WERI-Rb-1 (cell line): ENCODE data around the gene BRSK1.

Experiments used
- DNase-seq: peaks from one replicate; pipeline ENCODE4 v3.0.0-alpha.2; 2020
- H3K27ac ChIP-seq: fragments of 250-450 bp; sonication (Bioruptor Pico); 2 replicates; pipeline ENCODE4 v1.5.1; 2020; ENCODE audit warnings: mild to moderate bottlenecking, moderate library complexity
- H3K27me3 ChIP-seq: fragments of 250-450 bp; sonication (Bioruptor Pico); 2 replicates; pipeline ENCODE4 v1.5.1; 2021; ENCODE audit warnings: mild to moderate bottlenecking, low read depth, moderate library complexity; ENCODE audit not compliant: insufficient read depth, severe bottlenecking
- H3K36me3 ChIP-seq: fragments of 250-450 bp; sonication (Bioruptor Pico); 2 replicates; pipeline ENCODE4 v1.5.1; 2020; ENCODE audit warnings: mild to moderate bottlenecking, moderate library complexity
- H3K4me3 ChIP-seq: 2 replicates; pipeline ENCODE4 v1.5.1; 2011; ENCODE audit warnings: low read depth, mild to moderate bottlenecking, control low read depth, low read length
- H3K9me3 ChIP-seq: fragments of 250-450 bp; sonication (Bioruptor Pico); 2 replicates; pipeline ENCODE4 v1.5.1; 2021; ENCODE audit warnings: mild to moderate bottlenecking, moderate library complexity; ENCODE audit not compliant: severe bottlenecking
- CTCF ChIP-seq: IDR thresholded peaks from 2 replicates; pipeline ENCODE4 v1.5.1; 2011; ENCODE audit warnings: low read depth, mild to moderate bottlenecking, control low read depth, inconsistent platforms, low read length

The BRSK1 gene

GRCh38 chr19:55341171-55341588, 57.4 kb downstream of the BRSK1 start:
- no peak for TF ChIP-seq CTCF
- DNase-seq: peak; percentile 93

DNA sequence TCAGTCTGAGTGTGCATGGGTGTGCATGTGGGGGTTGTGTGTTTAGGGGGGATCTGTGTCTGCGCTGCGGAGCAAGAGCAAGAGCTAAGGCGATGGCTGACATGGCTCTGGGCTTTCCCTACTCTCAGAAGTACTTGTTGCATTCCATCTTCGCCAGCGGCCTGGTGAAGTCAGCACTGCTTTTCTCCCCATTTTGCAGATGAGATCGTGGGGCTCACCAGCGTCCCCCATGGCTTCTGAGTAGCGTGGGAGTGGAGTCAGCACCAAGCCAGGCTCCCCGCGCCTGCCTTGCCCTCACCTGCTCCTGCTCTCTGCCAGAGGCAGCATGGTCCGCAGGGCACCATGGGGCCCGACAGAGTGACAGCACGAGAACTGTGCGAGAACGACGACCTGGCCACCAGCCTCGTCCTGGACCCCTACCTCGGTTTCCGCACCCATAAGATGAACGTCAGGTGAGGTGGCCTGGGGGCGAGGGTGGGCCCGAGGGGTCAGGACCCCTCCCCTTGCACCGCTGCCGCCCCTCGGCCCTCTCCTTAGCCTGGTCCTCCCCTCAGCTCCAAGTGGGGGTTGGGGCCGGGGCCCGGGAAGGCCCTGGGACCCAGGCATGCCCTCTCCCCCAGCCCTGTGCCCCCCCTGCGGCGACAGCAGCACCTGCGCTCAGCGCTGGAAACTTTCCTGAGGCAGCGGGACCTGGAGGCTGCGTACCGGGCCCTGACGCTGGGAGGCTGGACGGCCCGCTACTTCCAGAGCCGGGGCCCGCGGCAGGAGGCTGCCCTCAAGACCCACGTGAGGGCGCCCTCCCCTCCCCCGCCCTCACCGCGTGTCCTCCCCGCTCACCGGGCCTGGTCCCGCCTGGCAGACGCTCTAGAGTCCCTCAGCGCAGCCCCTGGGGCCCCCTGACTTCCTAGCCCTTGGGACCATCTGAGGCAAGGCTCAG, 58.1 kb downstream of the BRSK1 start:
- Histone ChIP-seq H3K27me3 (no peaks in the 10 kb centered on the region), H3K4me3 (peak overlapping the region; percentile 33), H3K27ac (peak overlapping the region; percentile 56), H3K9me3 (no peaks in the 10 kb centered on the region), H3K36me3 (peaks cover 43% of the 10 kb centered on the region)
- TF ChIP-seq CTCF: no peak
- no peak for DNase-seq

More at GRCh38 chr19:55341171-55341588, 57.4 kb downstream of the BRSK1 start:
- peaks cover 39% of the 10 kb centered on the region for H3K36me3 ChIP-seq
- H3K9me3 ChIP-seq: no peaks in the 10 kb centered on the region
- H3K27me3 ChIP-seq: no peaks in the 10 kb centered on the region
- H3K27ac ChIP-seq: peak overlapping the region; percentile 89
- H3K4me3 ChIP-seq: peak overlapping the region; percentile 93

DNA sequence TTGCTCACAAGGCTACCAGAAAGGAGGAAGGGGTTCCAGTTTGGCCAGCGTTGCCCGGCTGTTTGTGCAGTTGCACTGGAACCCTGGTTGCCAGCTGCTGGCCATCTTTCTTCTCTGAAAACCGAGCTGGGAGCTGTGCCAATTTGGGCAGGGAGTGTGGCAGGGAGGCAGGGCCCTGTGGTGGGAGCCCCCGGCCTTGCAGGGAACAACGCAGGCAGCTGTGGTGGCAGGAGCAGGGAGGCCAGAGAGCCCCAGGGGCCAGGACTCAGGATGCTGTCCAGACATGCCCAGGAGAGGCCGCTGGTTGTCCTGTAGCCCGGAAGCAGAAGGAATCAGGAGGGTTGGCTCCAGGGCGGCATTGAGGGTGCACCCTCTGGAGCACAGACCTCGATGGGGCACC, 60.6 kb downstream of the BRSK1 start:
- H3K27me3 ChIP-seq: no peaks in the 10 kb centered on the region
- peak overlapping the region; percentile 54 for H3K27ac ChIP-seq
- no peaks in the 10 kb centered on the region for H3K9me3 ChIP-seq
- no peak overlapping the region for H3K4me3 ChIP-seq
- TF ChIP-seq CTCF: no peak
- DNase-seq: no peak
- peaks cover 48% of the 10 kb centered on the region for H3K36me3 ChIP-seq

DNA sequence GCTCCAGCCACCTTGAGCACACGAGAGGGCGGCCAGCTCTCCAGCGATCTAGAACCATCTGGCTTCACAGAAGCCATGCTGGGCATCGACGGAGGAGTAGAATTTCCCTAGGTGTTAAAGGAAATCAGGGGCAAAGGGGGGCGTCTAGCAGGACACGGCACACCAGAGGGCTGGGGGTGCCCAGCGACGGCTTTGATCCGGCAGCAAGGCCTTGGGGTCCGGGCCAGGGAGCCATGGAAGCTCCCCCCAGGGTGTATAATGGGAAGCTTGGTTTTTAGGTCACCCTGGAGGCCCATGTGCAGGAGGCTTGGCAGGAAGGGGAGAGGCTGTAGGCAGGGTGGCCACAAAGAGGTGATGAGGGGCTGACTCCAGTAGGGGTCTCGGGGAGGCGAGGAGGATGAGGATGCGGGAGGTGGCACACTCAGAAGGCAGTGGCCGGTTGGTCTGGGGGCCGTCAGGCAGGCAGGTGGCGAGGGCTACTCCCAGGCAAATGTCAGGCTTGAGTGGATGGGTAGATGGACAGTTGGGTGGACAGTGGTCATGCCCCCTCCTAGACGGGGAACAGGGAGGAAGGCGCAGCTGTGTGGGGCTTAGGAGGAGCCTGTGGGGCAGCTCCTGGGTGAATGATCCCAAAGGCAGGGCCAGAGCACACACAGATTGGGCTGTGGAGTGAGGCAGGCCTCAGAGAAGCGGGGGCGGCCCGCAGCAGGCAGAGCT, 61.5 kb downstream of the BRSK1 start:
- no peak for TF ChIP-seq CTCF
- no peak for DNase-seq
- H3K27me3 ChIP-seq: no peaks in the 10 kb centered on the region
- H3K4me3 ChIP-seq: no peak overlapping the region
- H3K27ac ChIP-seq: peak overlapping the region; percentile 54
- no peaks in the 10 kb centered on the region for H3K9me3 ChIP-seq
- peaks cover 53% of the 10 kb centered on the region for H3K36me3 ChIP-seq

DNA sequence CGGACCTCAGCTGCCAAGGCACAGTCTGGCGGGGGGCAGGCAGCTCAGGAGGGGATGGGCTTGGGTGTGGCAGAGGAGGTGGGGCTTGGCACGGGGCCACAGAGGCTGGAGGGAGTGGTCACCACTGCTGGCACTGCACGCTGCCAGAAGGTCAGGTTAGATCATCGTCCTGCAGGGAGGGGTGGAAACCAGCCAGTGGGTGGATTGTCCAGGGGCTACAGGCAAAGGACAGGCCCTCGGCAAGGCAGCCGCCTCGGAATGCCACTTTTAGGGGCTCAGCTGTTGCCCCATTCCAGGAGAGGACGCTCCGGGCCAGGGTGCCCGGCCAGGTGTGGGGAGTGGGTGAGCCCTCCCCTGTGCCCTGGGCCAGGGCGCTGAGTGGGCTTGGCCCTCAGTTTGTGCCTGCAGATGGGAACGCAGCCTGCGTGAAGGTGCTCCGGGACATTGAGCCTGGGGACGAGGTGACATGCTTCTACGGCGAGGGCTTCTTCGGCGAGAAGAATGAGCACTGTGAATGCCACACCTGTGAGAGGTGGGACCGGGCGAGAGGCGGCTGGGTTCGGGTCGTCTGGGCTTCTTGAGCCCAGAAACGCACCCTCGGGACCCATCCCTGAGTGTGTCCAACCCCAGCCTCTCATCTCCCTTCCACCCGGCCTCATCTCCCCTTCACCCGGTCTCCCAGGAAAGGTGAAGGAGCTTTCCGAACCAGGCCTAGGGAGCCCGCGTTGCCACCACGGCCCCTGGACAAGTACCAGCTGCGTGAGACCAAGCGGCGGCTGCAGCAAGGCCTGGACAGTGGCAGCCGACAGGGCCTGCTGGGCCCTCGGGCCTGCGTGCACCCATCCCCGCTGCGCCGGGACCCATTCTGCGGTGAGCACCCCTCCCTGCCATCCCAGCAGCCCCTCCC, 62.3 kb downstream of the BRSK1 start:
- TF ChIP-seq CTCF: no peak
- no peaks in the 10 kb centered on the region for H3K27me3 ChIP-seq
- H3K9me3 ChIP-seq: no peaks in the 10 kb centered on the region
- no peak overlapping the region for H3K27ac ChIP-seq
- peak; percentile 38 for DNase-seq
- no peak overlapping the region for H3K4me3 ChIP-seq
- peaks cover 54% of the 10 kb centered on the region for H3K36me3 ChIP-seq
